ENCODE measurements around the gene CNTNAP2. TPM values are rescaled to one million over a fixed set of nuclear protein-coding genes. Genes with fewer than 3 reads are reported as not detected.

CNTNAP2 gene
- total RNA-seq, 2 experiments from 2014 or later, result not detected

DNA sequence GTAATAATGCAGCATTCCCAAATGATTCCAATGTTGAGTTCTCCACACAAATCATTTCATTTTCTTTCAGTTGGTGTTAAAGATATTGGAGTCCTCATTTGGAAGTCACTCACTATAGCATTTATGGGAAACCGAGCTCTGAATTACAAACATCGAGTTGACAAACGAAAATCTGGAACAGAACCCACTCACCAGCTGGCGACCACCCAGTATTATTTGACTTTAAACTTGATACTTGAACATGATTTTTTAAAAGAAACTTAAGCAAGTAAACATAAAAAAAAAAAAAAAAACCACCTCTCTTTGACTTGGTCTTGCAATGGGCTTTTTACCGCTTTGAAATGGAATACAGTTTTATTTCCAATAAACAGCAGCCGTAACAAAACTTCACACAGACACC lies 1897.4 kb downstream of the CNTNAP2 start:
- ChIA-PET CTCF (no interaction called here), POLR2A (no interaction called here)
- no peak overlapping the region for H3K27ac ChIP-seq (ENCODE audit: low read depth in 1 of 2, low read length in 2 of 2)
- TF ChIP-seq, protein P1, sequence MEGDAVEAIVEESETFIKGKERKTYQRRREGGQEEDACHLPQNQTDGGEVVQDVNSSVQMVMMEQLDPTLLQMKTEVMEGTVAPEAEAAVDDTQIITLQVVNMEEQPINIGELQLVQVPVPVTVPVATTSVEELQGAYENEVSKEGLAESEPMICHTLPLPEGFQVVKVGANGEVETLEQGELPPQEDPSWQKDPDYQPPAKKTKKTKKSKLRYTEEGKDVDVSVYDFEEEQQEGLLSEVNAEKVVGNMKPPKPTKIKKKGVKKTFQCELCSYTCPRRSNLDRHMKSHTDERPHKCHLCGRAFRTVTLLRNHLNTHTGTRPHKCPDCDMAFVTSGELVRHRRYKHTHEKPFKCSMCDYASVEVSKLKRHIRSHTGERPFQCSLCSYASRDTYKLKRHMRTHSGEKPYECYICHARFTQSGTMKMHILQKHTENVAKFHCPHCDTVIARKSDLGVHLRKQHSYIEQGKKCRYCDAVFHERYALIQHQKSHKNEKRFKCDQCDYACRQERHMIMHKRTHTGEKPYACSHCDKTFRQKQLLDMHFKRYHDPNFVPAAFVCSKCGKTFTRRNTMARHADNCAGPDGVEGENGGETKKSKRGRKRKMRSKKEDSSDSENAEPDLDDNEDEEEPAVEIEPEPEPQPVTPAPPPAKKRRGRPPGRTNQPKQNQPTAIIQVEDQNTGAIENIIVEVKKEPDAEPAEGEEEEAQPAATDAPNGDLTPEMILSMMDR (IDR thresholded peaks at IDR 0.05), result no peak
- no peaks in the 10 kb centered on the region for H3K4me1 ChIP-seq (ENCODE audit: insufficient read depth, low read length)
- Mint-ChIP-seq H3K27ac (no peak overlapping the region), H3K9me3 (no peaks in the 10 kb centered on the region), H3K36me3 (ENCODE audit: low read depth) (no peaks in the 10 kb centered on the region), H3K4me1 (ENCODE audit: low read depth) (no peaks in the 10 kb centered on the region), H3K27me3 (no peaks in the 10 kb centered on the region), H3K4me3 (no peak overlapping the region)
- H3K9me3 ChIP-seq (ENCODE audit: control insufficient read depth in 1 of 2, insufficient read depth in 1 of 2, low read length in 2 of 2), result no peaks in the 10 kb centered on the region
- H3K27me3 ChIP-seq (ENCODE audit: control insufficient read depth in 1 of 2, insufficient read depth in 2 of 2, low read length in 2 of 2), result no peaks in the 10 kb centered on the region
- DNase-seq (no peak), ATAC-seq (ENCODE audit: poor library complexity) (no peak)
- intact Hi-C loops (cut with DNase I, micrococcal nuclease), result no loop called here
- H3K4me3 ChIP-seq (ENCODE audit: low read length), result no peak overlapping the region
- no peaks in the 10 kb centered on the region for H3K36me3 ChIP-seq (ENCODE audit: insufficient read depth, low read length)

DNA sequence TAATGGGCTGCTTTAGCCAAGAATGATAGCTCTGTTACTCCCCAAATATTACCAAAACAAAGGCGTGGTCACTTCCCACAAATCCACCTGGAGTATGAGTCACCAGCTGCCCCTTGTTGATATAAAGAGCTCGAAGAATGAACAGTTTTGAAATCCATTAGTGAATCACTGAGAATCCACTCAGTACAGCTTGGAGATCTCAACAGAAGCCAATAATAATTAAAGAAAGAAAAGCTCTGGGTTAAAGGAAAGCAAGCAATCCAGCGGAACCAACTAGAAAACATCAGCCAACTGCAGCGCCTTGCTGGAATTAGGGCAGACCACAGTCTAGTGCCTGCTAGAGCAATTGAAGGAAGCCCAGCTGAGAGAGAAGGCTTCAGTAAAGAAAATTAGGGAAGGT lies 1897.9 kb downstream of the CNTNAP2 start:
- CTCF ChIA-PET, result no interaction called here
- no peaks in the 10 kb centered on the region for H3K9me3 ChIP-seq (ENCODE audit: control insufficient read depth in 1 of 2, insufficient read depth in 1 of 2, low read length in 2 of 2)
- no peaks in the 10 kb centered on the region for H3K4me1 ChIP-seq (ENCODE audit: insufficient read depth, low read length)
- intact Hi-C loops (cut with DNase I, micrococcal nuclease), result no loop called here
- no peak for ATAC-seq (ENCODE audit: poor library complexity)
- H3K27me3 ChIP-seq (ENCODE audit: control insufficient read depth in 1 of 2, insufficient read depth in 2 of 2, low read length in 2 of 2), result no peaks in the 10 kb centered on the region
- TF ChIP-seq, protein P1 (IDR thresholded peaks at IDR 0.05), result no peak
- no peak overlapping the region for H3K27ac ChIP-seq (ENCODE audit: low read depth in 1 of 2, low read length in 2 of 2)
- H3K4me3 Mint-ChIP-seq, result no peak overlapping the region
- H3K4me1 Mint-ChIP-seq (ENCODE audit: low read depth), result no peaks in the 10 kb centered on the region
- H3K4me3 ChIP-seq (ENCODE audit: low read length), result no peak overlapping the region
- H3K36me3 Mint-ChIP-seq (ENCODE audit: low read depth), result no peaks in the 10 kb centered on the region
- POLR2A ChIA-PET, result no interaction called here
- H3K27ac Mint-ChIP-seq, result no peak overlapping the region
- H3K9me3 Mint-ChIP-seq, result no peaks in the 10 kb centered on the region
- no peaks in the 10 kb centered on the region for H3K27me3 Mint-ChIP-seq
- H3K36me3 ChIP-seq (ENCODE audit: insufficient read depth, low read length), result no peaks in the 10 kb centered on the region
- no peak for DNase-seq

DNA sequence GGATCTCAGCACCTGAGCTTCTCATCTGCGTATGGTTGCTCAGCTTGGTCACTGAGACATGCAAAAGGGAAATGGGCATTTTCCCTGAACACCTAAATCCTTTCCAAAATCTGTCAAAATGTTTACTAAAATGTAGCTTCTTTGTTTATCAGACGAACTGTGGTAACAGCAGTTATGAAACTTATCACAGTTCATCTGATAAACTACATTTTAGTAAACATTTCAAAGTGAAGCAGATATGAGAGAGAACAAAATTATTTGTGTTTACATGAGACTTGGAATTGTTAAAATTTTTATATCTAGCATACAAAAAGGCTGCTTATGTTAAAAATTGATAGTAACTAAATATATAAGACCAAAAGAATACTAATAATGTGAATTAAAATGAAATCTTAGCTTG lies 1900.5 kb downstream of the CNTNAP2 start:
- H3K27me3 ChIP-seq (ENCODE audit: control insufficient read depth in 1 of 2, insufficient read depth in 2 of 2, low read length in 2 of 2), result no peaks in the 10 kb centered on the region
- Mint-ChIP-seq H3K4me3 (no peak overlapping the region), H3K36me3 (ENCODE audit: low read depth) (no peaks in the 10 kb centered on the region), H3K27ac (no peak overlapping the region), H3K4me1 (ENCODE audit: low read depth) (no peaks in the 10 kb centered on the region), H3K9me3 (no peaks in the 10 kb centered on the region), H3K27me3 (no peaks in the 10 kb centered on the region)
- DNase-seq (no peak), ATAC-seq (ENCODE audit: poor library complexity) (no peak)
- intact Hi-C loops (cut with DNase I, micrococcal nuclease), result no loop called here
- ChIA-PET CTCF (no interaction called here), POLR2A (interaction anchor here (1.1 kb wide), 1 partner anchor 9 kb away, joined by 3 read pairs; no protein-coding TSS in a partner anchor)
- TF ChIP-seq, protein P1 (IDR thresholded peaks at IDR 0.05), result no peak
- no peaks in the 10 kb centered on the region for H3K9me3 ChIP-seq (ENCODE audit: control insufficient read depth in 1 of 2, insufficient read depth in 1 of 2, low read length in 2 of 2)
- no peak overlapping the region for H3K4me3 ChIP-seq (ENCODE audit: low read length)
- H3K27ac ChIP-seq (ENCODE audit: low read depth in 1 of 2, low read length in 2 of 2), result no peak overlapping the region
- H3K36me3 ChIP-seq (ENCODE audit: insufficient read depth, low read length), result no peaks in the 10 kb centered on the region
- no peaks in the 10 kb centered on the region for H3K4me1 ChIP-seq (ENCODE audit: insufficient read depth, low read length)

Data from CD4-positive, alpha-beta T cell (primary cell).